ENCODE measurements around the gene SLK. TPM values are rescaled to one million over a fixed set of nuclear protein-coding genes. Genes with fewer than 3 reads are reported as not detected.

The SLK gene
- total and polyA plus RNA-seq, 2 donors (not counting 3 experiments of a cell fraction or from before 2014, with no cell fraction given): 4.5 to 36.0 TPM

DNA sequence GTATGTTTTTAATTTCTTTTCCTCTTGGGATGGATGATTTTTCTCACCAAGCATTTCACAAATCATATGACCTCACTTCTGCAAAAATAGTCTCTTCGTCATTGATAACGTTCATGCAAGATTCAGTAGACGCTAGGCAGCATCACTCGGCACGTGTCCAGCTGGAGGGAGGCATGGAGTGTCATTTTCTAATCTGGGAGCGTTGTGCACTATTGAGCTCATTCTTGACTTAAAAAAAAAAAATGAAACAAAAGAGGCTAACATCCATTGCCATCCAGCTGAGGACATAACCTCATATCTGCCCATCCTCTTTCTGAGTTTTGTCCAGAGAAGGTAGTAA, 62.6 kb downstream of the SLK start:
- Histone ChIP-seq H3K4me2 (ENCODE audit: insufficient read depth, low read length) (no peak overlapping the region), H2AFZ (ENCODE audit: low read depth, low read length) (no peak overlapping the region), H4K20me1 (replicated peaks; ENCODE audit: control insufficient read depth, extremely low read depth, insufficient read depth, low read length) (no peaks in the 10 kb centered on the region), H3K4me3 (replicated peaks in 1 of 3; ENCODE audit: insufficient read depth in 1 of 3, low read depth in 1 of 3, low read length in 3 of 3) (no peak overlapping the region), H3K79me2 (ENCODE audit: control insufficient read depth, insufficient read depth, low read length) (no peaks in the 10 kb centered on the region), H3K36me3 (ENCODE audit: control insufficient read depth in 2 of 2, extremely low read depth in 1 of 2, insufficient read depth in 2 of 2, low read length in 2 of 2) (peaks cover 3 to 4% of the 10 kb centered on the region in 2 experiments), H3K27me3 (ENCODE audit: control insufficient read depth in 2 of 2, insufficient read depth in 2 of 2, low read length in 2 of 2) (no peaks in the 10 kb centered on the region), H3K9ac (replicated peaks; ENCODE audit: extremely low read depth, insufficient read depth, low read length) (no peak overlapping the region), H3K9me3 (replicated peaks; ENCODE audit: control insufficient read depth, insufficient read depth, low read length) (no peaks in the 10 kb centered on the region), H3K4me1 (ENCODE audit: control insufficient read depth, extremely low read depth, insufficient read depth, low read length) (peaks cover 4% of the 10 kb centered on the region), H3K27ac (ENCODE audit: insufficient read depth, low read depth, low read length) (no peak overlapping the region), H3K9me1 (replicated peaks; ENCODE audit: control insufficient read depth, extremely low read depth, insufficient read depth, low read length) (no peaks in the 10 kb centered on the region)
- BruUV-seq (replicated peaks): no TSS peak
- CTCF ChIA-PET: interaction anchor here (0.9 to 2.7 kb wide), 5 partner anchors 12 to 142 kb away, joined by 3 to 16 read pairs (median 4); partner anchors contain the start of gene SFR1
- POLR2A ChIA-PET: no interaction called here
- intact Hi-C loops (cut with micrococcal nuclease): no loop called here
- no peak for FAIRE-seq
- no peak for DNase-seq (ENCODE audit: low read depth, low spot score)
- TF ChIP-seq, protein P1, sequence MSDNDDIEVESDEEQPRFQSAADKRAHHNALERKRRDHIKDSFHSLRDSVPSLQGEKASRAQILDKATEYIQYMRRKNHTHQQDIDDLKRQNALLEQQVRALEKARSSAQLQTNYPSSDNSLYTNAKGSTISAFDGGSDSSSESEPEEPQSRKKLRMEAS (IDR thresholded peaks at IDR 0.05; ENCODE audit: insufficient read depth, insufficient read length): no peak
- TF ChIP-seq EZH2 (IDR thresholded peaks at IDR 0.05; ENCODE audit: borderline replicate concordance, low read depth, low read length, severe bottlenecking) (no peak), FOS (IDR thresholded peaks at IDR 0.05; ENCODE audit: borderline replicate concordance, insufficient read depth, low read length) (no peak), POLR2AphosphoS5 (IDR thresholded peaks at IDR 0.05; ENCODE audit: insufficient read depth, low read depth, low read length) (no peak), JUN (IDR thresholded peaks at IDR 0.05; ENCODE audit: borderline replicate concordance, insufficient read depth, insufficient read length, low read depth) (no peak), MYC (IDR thresholded peaks at IDR 0.05; ENCODE audit: low read depth, low read length) (no peak)
- dilution Hi-C loops (cut with MboI; ENCODE audit: extremely low pct_ligation_motif_present, low sequenced_read_pairs): no loop called here

DNA sequence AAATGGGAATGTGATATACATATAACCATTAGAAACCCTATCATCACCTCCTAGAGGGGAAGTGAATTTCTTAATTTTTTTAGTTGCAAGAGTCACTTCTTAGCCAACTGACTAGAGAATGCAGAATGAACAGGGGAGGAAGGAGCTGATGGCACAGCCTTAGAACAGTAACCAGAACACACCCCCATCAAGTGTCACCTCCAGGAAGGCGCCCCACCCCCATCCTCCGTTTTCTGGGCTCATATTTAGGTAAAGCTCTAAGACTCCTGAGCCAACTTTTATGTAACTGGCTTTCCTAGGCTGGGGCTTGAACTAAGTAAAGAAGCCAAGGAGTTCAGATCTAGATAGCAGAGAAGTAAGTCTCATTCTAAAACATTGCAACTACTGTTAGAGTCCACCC, 64.7 kb downstream of the SLK start:
- intact Hi-C loops (cut with micrococcal nuclease): no loop called here
- Histone ChIP-seq H4K20me1 (replicated peaks; ENCODE audit: control insufficient read depth, extremely low read depth, insufficient read depth, low read length) (no peaks in the 10 kb centered on the region), H3K27me3 (ENCODE audit: control insufficient read depth in 2 of 2, insufficient read depth in 2 of 2, low read length in 2 of 2) (no peaks in the 10 kb centered on the region), H3K4me2 (ENCODE audit: insufficient read depth, low read length) (no peak overlapping the region), H3K9ac (replicated peaks; ENCODE audit: extremely low read depth, insufficient read depth, low read length) (no peak overlapping the region), H3K4me3 (replicated peaks in 1 of 3; ENCODE audit: insufficient read depth in 1 of 3, low read depth in 1 of 3, low read length in 3 of 3) (no peak overlapping the region), H3K9me3 (replicated peaks; ENCODE audit: control insufficient read depth, insufficient read depth, low read length) (no peaks in the 10 kb centered on the region), H3K9me1 (replicated peaks; ENCODE audit: control insufficient read depth, extremely low read depth, insufficient read depth, low read length) (no peaks in the 10 kb centered on the region), H3K4me1 (ENCODE audit: control insufficient read depth, extremely low read depth, insufficient read depth, low read length) (no peaks in the 10 kb centered on the region), H2AFZ (ENCODE audit: low read depth, low read length) (no peak overlapping the region), H3K27ac (ENCODE audit: insufficient read depth, low read depth, low read length) (no peak overlapping the region), H3K79me2 (ENCODE audit: control insufficient read depth, insufficient read depth, low read length) (no peaks in the 10 kb centered on the region), H3K36me3 (ENCODE audit: control insufficient read depth in 2 of 2, extremely low read depth in 1 of 2, insufficient read depth in 2 of 2, low read length in 2 of 2) (peaks cover 2 to 3% of the 10 kb centered on the region in 2 experiments)
- TF ChIP-seq, protein P1 (IDR thresholded peaks at IDR 0.05; ENCODE audit: insufficient read depth, insufficient read length): no peak
- no peak for TF ChIP-seq EZH2 (IDR thresholded peaks at IDR 0.05; ENCODE audit: borderline replicate concordance, low read depth, low read length, severe bottlenecking)
- no peak for TF ChIP-seq FOS (IDR thresholded peaks at IDR 0.05; ENCODE audit: borderline replicate concordance, insufficient read depth, low read length)
- TF ChIP-seq POLR2AphosphoS5 (IDR thresholded peaks at IDR 0.05; ENCODE audit: insufficient read depth, low read depth, low read length): no peak
- TF ChIP-seq, protein P2, sequence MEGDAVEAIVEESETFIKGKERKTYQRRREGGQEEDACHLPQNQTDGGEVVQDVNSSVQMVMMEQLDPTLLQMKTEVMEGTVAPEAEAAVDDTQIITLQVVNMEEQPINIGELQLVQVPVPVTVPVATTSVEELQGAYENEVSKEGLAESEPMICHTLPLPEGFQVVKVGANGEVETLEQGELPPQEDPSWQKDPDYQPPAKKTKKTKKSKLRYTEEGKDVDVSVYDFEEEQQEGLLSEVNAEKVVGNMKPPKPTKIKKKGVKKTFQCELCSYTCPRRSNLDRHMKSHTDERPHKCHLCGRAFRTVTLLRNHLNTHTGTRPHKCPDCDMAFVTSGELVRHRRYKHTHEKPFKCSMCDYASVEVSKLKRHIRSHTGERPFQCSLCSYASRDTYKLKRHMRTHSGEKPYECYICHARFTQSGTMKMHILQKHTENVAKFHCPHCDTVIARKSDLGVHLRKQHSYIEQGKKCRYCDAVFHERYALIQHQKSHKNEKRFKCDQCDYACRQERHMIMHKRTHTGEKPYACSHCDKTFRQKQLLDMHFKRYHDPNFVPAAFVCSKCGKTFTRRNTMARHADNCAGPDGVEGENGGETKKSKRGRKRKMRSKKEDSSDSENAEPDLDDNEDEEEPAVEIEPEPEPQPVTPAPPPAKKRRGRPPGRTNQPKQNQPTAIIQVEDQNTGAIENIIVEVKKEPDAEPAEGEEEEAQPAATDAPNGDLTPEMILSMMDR (IDR thresholded peaks at IDR 0.05; ENCODE audit: extremely low read depth in 1 of 2, insufficient read depth in 1 of 2, low read depth in 1 of 2, low read length in 2 of 2): no peak
- no peak for TF ChIP-seq JUN (IDR thresholded peaks at IDR 0.05; ENCODE audit: borderline replicate concordance, insufficient read depth, insufficient read length, low read depth)
- DNase-seq (ENCODE audit: low read depth, low spot score) (no peak), FAIRE-seq (no peak)
- no TSS peak for BruUV-seq (replicated peaks)
- dilution Hi-C loops (cut with MboI; ENCODE audit: extremely low pct_ligation_motif_present, low sequenced_read_pairs): no loop called here
- CTCF ChIA-PET: interaction anchor here (2.5 kb wide), 1 partner anchor 144 kb away, joined by 12 read pairs; no protein-coding TSS in a partner anchor
- POLR2A ChIA-PET: interaction anchor here (0.9 kb wide), 1 partner anchor 13 kb away, joined by 3 read pairs; no protein-coding TSS in a partner anchor

All from endothelial cell of umbilical vein (primary cell).